Neural progenitor cell (in vitro differentiated cells): ENCODE measurements around the gene SPDL1. TPM values are rescaled to one million over a fixed set of nuclear protein-coding genes. Genes with fewer than 3 reads are reported as not detected.

ENCODE experiments used
- DNase-seq: peaks from one replicate; pipeline ENCODE4 v3.0.0-alpha.2; 2016; ENCODE audit warnings: low spot score
- H2AFZ ChIP-seq: fragments of 200-600 bp; sonication (generic); replicated peaks from 2 replicates; pipeline ENCODE4 v1.6.1; 2016; ENCODE audit warnings: antibody characterized with exemption
- H3F3A ChIP-seq: fragments of 200-600 bp; sonication (generic); 2 replicates; pipeline ENCODE4 v1.6.1; 2016; ENCODE audit warnings: antibody characterized with exemption, low read depth
- H3K27ac ChIP-seq: fragments of 200-600 bp; sonication (generic); 2 replicates; pipeline ENCODE4 v1.5.1; 2016; ENCODE audit warnings: mild to moderate bottlenecking
- H3K27me3 ChIP-seq: fragments of 200-600 bp; sonication (generic); 2 replicates; pipeline ENCODE4 v1.6.1; 2016; ENCODE audit warnings: mild to moderate bottlenecking, moderate library complexity
- H3K36me3 ChIP-seq: fragments of 200-600 bp; sonication (generic); 2 replicates; pipeline ENCODE4 v1.5.1; 2016
- H3K4me1 ChIP-seq: fragments of 200-600 bp; sonication (generic); 2 replicates; pipeline ENCODE4 v1.6.1; 2016; ENCODE audit warnings: mixed run types
- H3K4me2 ChIP-seq: fragments of 200-600 bp; sonication (generic); 2 replicates; pipeline ENCODE4 v1.6.1; 2016
- H3K4me3 ChIP-seq: fragments of 200-600 bp; sonication (generic); 2 replicates; pipeline ENCODE4 v1.5.1; 2016
- H3K79me2 ChIP-seq: fragments of 200-600 bp; sonication (generic); 2 replicates; pipeline ENCODE4 v1.6.1; 2016; ENCODE audit warnings: low read depth
- H3K9ac ChIP-seq: fragments of 200-600 bp; sonication (generic); 2 replicates; pipeline ENCODE4 v1.6.1; 2016
- H3K9me3 ChIP-seq: fragments of 200-600 bp; sonication (generic); 2 replicates; pipeline ENCODE4 v1.5.1; 2016; ENCODE audit warnings: low read depth
- H4K20me1 ChIP-seq: fragments of 200-600 bp; sonication (generic); 2 replicates; pipeline ENCODE4 v1.6.1; 2016; ENCODE audit warnings: low read depth
- H3K27ac Mint-ChIP-seq: 3 replicates; pipeline ENCODE4 v1.8.0; 2021; ENCODE audit warnings: mixed read lengths
- H3K27me3 Mint-ChIP-seq: 2 replicates; pipeline ENCODE4 v1.8.0; 2022; ENCODE audit warnings: low read depth, mild to moderate bottlenecking, inconsistent platforms, moderate library complexity, mixed read lengths; ENCODE audit not compliant: insufficient read depth
- H3K36me3 Mint-ChIP-seq: 3 replicates; pipeline ENCODE4 v1.8.0; 2021; ENCODE audit warnings: mixed read lengths
- H3K4me1 Mint-ChIP-seq: 3 replicates; pipeline ENCODE4 v1.8.0; 2021; ENCODE audit warnings: mixed read lengths
- H3K4me3 Mint-ChIP-seq: 3 replicates; pipeline ENCODE4 v1.8.0; 2021; ENCODE audit warnings: mild to moderate bottlenecking, moderate library complexity, mixed read lengths
- H3K9me3 Mint-ChIP-seq: 3 replicates; pipeline ENCODE4 v1.8.0; 2020; ENCODE audit warnings: mixed read lengths
- CTCF ChIP-seq: fragments of 200-600 bp; sonication (generic); IDR thresholded peaks from 2 replicates; pipeline ENCODE4 v1.5.1; 2017; ENCODE audit warnings: antibody characterized with exemption, mild to moderate bottlenecking
- EZH2 ChIP-seq: fragments of 200-600 bp; sonication (generic); IDR thresholded peaks from 2 replicates; pipeline ENCODE4 v1.6.1; 2017; ENCODE audit warnings: antibody characterized with exemption, mild to moderate bottlenecking, moderate library complexity
- EZH2phosphoT487 ChIP-seq: fragments of 200-600 bp; sonication (generic); IDR thresholded peaks from 2 replicates; pipeline ENCODE4 v1.6.1; 2017; ENCODE audit warnings: antibody characterized with exemption
- total RNA-seq: library from RNA; depleted of rRNA; stranded (reverse); fragments of >200 nt; gene quantifications from 2 replicates; pipeline ENCODE4 v1.2.3, GENCODE V29; 2015; ENCODE audit warnings: low replicate concordance

The SPDL1 gene
- total RNA-seq, 1 donor from 2014 or later = 91.4 TPM

DNA sequence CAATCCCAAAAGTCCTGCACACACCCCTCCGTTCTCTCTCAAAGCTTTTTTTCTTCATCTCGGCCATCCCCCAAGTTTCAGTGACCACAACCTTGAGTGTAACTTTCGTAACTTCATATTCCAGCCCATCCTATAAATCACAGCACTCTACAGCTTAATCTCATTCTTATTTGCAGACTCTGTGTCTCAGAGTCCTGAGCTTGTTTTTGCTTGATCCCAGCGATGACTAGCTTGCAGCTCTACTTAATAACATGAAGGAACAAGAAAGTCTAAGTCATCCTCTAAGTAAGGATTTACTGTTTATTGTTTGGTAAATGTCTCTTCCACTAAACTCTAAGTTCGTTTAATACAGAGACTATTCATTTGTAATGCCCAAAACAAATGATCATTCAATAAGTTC is 2.6 kb upstream of the SPDL1 start:
- peaks cover 23% of the 10 kb centered on the region for H3K79me2 ChIP-seq
- no peaks in the 10 kb centered on the region for H3F3A ChIP-seq
- H3K9ac ChIP-seq = no peak overlapping the region
- H3K27me3 Mint-ChIP-seq = peaks cover 2% of the 10 kb centered on the region
- H3K27ac ChIP-seq = no peak overlapping the region
- peaks cover 40% of the 10 kb centered on the region for H3K27me3 ChIP-seq
- no peak overlapping the region for H2AFZ ChIP-seq
- peaks cover 11% of the 10 kb centered on the region for H4K20me1 ChIP-seq
- peaks cover 2% of the 10 kb centered on the region for H3K36me3 Mint-ChIP-seq
- peaks cover 11% of the 10 kb centered on the region for H3K4me1 Mint-ChIP-seq
- H3K4me3 Mint-ChIP-seq = no peak overlapping the region
- TF ChIP-seq CTCF (no peak), EZH2phosphoT487 (no peak), EZH2 (no peak)
- H3K27ac Mint-ChIP-seq = no peak overlapping the region
- H3K9me3 Mint-ChIP-seq = no peaks in the 10 kb centered on the region
- no peaks in the 10 kb centered on the region for H3K4me1 ChIP-seq
- H3K4me3 ChIP-seq = no peak overlapping the region
- no peaks in the 10 kb centered on the region for H3K9me3 ChIP-seq
- DNase-seq = no peak
- no peak overlapping the region for H3K4me2 ChIP-seq
- H3K36me3 ChIP-seq = no peaks in the 10 kb centered on the region

GRCh38 chr5:169581580-169582227 is 1.9 kb upstream of the SPDL1 start:
- Histone ChIP-seq H3K4me3 (no peak overlapping the region), H3K9ac (no peak overlapping the region), H2AFZ (no peak overlapping the region), H3K4me2 (no peak overlapping the region), H3K79me2 (peaks cover 30% of the 10 kb centered on the region), H4K20me1 (peaks cover 12% of the 10 kb centered on the region), H3K27ac (no peak overlapping the region), H3K36me3 (no peaks in the 10 kb centered on the region), H3K27me3 (peaks cover 32% of the 10 kb centered on the region), H3K4me1 (no peaks in the 10 kb centered on the region), H3F3A (no peaks in the 10 kb centered on the region), H3K9me3 (no peaks in the 10 kb centered on the region)
- Mint-ChIP-seq H3K4me1 (peaks cover 11% of the 10 kb centered on the region), H3K9me3 (no peaks in the 10 kb centered on the region), H3K36me3 (peaks cover 2% of the 10 kb centered on the region), H3K27me3 (peaks cover 2% of the 10 kb centered on the region), H3K27ac (no peak overlapping the region), H3K4me3 (no peak overlapping the region)
- DNase-seq = peak; percentile 64
- TF ChIP-seq CTCF (peak; percentile 80), EZH2phosphoT487 (no peak)

DNA sequence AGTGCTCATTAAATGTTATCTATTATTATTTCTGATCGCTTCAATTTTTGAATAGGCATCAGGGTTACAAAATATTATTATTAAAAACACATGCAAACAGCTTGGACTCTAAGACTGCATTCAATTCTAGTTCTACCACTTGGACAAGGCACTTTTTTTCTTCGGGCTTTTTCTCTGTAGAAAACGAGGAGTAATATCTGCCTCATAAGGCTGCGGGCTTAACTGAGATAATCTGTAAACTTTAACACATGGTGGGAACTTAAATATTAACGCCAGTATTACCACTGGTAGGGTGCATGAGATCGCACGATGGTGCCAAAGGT is 511 bp upstream of the SPDL1 start:
- H3K27ac Mint-ChIP-seq = no peak overlapping the region
- H3K36me3 Mint-ChIP-seq = peaks cover 2% of the 10 kb centered on the region
- Histone ChIP-seq H3F3A (no peaks in the 10 kb centered on the region), H3K79me2 (peaks cover 44% of the 10 kb centered on the region), H3K4me2 (peak overlapping the region; percentile 87), H3K9ac (peak overlapping the region; percentile 55), H3K4me1 (no peaks in the 10 kb centered on the region), H4K20me1 (peaks cover 18% of the 10 kb centered on the region), H3K36me3 (peaks cover 2% of the 10 kb centered on the region), H3K27ac (no peak overlapping the region), H3K4me3 (peak overlapping the region; percentile 78), H3K27me3 (peaks cover 19% of the 10 kb centered on the region), H3K9me3 (no peaks in the 10 kb centered on the region), H2AFZ (peak overlapping the region; percentile 90)
- H3K4me3 Mint-ChIP-seq = peak overlapping the region; percentile 98
- no peaks in the 10 kb centered on the region for H3K9me3 Mint-ChIP-seq
- peaks cover 2% of the 10 kb centered on the region for H3K27me3 Mint-ChIP-seq
- H3K4me1 Mint-ChIP-seq = peaks cover 11% of the 10 kb centered on the region
- TF ChIP-seq EZH2phosphoT487 (no peak), EZH2 (no peak), CTCF (no peak)
- DNase-seq = no peak
